HG03196 (cell line): ENCODE data around the gene DOK6.
"Not testable (repeated sequence)": the region's sequence is repeated elsewhere in the genome, so short reads cannot be mapped to it uniquely, and the experiment has no call there.

Source experiments
- ATAC-seq: cut with Tn5 transposase; IDR thresholded peaks from one replicate; pipeline ENCODE4 v1.9.1; 2021; ENCODE audit not compliant: unreplicated experiment

Gene DOK6

GRCh38 chr18:69400253-69400975, at the start of gene DOK6:
Gene DOK6, plus strand, starts transcription at chr18:69400888.
- no peak for ATAC-seq

- ATAC-seq = no peak
Measured at GRCh38 chr18:69353023-69353422, 47.7 kb upstream of the DOK6 start.

- ATAC-seq = no peak
Measured at GRCh38 chr18:69357590-69357989, 43.1 kb upstream of the DOK6 start.

GRCh38 chr18:69358212-69358895, 42.3 kb upstream of the DOK6 start:
- no peak for ATAC-seq

- ATAC-seq = not testable (repeated sequence)
Measured at GRCh38 chr18:69359768-69360167, 40.9 kb upstream of the DOK6 start.

- no peak for ATAC-seq
Measured at GRCh38 chr18:69364930-69365329, 35.8 kb upstream of the DOK6 start.

- ATAC-seq = no peak
Measured at GRCh38 chr18:69365658-69366057, 35.0 kb upstream of the DOK6 start.

GRCh38 chr18:69367104-69367503, 33.6 kb upstream of the DOK6 start:
- no peak for ATAC-seq

GRCh38 chr18:69371729-69372128, 29.0 kb upstream of the DOK6 start:
- no peak for ATAC-seq

- no peak for ATAC-seq
Measured at GRCh38 chr18:69380324-69380723, 20.4 kb upstream of the DOK6 start.

GRCh38 chr18:69383186-69383585, 17.5 kb upstream of the DOK6 start:
- no peak for ATAC-seq

- ATAC-seq = no peak
Measured at GRCh38 chr18:69387186-69387585, 13.5 kb upstream of the DOK6 start.

- ATAC-seq = no peak
Measured at GRCh38 chr18:69388222-69388621, 12.5 kb upstream of the DOK6 start.

- no peak for ATAC-seq
Measured at GRCh38 chr18:69397096-69397495, 3.6 kb upstream of the DOK6 start.

GRCh38 chr18:69399253-69399652, 1.4 kb upstream of the DOK6 start:
- ATAC-seq = no peak

- ATAC-seq = no peak
Measured at GRCh38 chr18:69400976-69401225, 213 bp downstream of the DOK6 start.

- ATAC-seq = no peak
Measured at GRCh38 chr18:69401226-69401971, 711 bp downstream of the DOK6 start.

GRCh38 chr18:69401972-69402532, 1.4 kb downstream of the DOK6 start:
- no peak for ATAC-seq

- no peak for ATAC-seq
Measured at GRCh38 chr18:69402533-69402989, 1.9 kb downstream of the DOK6 start.

- no peak for ATAC-seq
Measured at GRCh38 chr18:69408522-69408921, 7.8 kb downstream of the DOK6 start.

GRCh38 chr18:69411199-69411598, 10.5 kb downstream of the DOK6 start:
- no peak for ATAC-seq

- ATAC-seq = no peak
Measured at GRCh38 chr18:69414184-69414583, 13.5 kb downstream of the DOK6 start.
